GM10847 (cell line): Measurements from ENCODE around the gene ACACB.

Source experiments
- POLR2A ChIP-seq: IDR thresholded peaks from 2 replicates; pipeline ENCODE4 v1.6.1; 2011; ENCODE audit not compliant: insufficient read length; ENCODE audit errors: extremely low read depth

ACACB gene

DNA sequence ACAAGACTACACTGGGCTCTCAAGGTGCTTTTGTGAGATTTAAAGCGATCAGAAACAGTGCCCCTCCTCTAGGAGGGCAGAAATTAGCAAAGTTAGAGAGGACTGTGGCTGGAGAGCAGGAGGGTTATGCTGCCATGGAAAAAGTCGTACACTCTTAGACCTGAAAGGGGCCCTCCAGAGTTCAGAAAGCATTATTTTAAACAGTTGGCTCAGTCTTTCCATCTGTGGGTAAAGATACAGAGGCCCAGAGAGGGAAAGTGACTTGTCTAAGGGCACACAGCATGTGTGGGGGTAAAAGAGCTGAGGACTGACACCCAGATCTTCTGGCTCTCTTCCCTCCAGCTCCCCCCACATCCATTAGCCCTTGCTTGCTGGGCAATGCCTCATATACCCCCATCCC, 145.6 kb downstream of the ACACB start:
- TF ChIP-seq POLR2A: no peak

DNA sequence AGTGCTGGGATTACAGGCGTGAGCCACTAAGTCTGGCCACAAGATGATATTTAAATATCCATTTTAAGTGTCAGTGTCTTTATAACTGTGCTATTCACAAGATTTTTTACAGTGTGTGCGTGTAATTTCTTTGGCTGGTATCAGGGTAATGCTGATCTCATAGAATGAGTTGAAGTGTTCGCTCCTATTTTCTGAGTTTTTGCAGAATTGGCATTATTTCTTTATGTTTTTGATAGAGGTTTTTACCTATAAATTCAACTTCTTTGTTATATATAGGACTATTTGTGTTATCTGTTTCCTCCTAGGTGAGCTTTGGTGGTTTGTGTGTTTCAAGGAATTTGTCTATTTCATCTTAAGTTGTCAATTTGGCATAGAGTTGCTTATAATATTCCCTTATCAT, 147.1 kb downstream of the ACACB start:
- TF ChIP-seq POLR2A: no peak

DNA sequence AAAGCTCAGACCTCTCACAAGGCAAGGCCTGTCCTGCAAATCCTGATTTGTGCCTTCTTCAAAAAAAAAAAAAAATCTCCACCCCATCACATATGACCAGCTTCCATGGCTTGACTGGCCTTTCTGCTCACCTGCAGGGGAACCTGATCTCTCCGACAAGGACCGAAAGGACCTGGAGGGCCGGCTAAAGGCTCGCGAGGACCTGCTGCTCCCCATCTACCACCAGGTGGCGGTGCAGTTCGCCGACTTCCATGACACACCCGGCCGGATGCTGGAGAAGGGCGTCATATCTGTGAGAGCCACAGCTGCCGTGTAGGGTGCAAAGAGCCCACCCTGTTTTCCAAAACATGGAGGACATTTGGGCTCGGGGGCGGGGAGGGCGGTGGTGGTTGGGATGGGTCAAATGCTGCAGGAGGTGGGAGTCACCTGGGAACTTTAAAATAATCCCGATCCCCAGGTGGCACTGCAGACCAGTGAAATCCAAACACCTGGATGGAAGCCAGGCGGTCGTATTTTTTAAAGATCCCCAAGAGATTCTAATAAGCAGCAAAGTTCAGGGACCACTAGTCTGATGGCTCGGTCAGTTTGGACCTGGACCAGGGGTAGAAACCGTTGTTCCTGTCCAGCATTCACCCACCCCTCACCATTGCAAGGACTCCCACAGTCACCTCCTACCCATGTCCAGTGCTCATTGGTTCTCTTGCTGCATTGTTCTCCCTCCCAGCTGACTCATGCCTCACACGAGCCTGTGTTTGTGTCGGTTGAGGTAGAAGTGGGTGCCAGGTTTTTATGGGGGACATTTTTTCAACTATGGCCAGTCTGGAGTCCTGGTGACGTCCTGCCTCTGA, 147.9 kb downstream of the ACACB start:
- no peak for TF ChIP-seq POLR2A

DNA sequence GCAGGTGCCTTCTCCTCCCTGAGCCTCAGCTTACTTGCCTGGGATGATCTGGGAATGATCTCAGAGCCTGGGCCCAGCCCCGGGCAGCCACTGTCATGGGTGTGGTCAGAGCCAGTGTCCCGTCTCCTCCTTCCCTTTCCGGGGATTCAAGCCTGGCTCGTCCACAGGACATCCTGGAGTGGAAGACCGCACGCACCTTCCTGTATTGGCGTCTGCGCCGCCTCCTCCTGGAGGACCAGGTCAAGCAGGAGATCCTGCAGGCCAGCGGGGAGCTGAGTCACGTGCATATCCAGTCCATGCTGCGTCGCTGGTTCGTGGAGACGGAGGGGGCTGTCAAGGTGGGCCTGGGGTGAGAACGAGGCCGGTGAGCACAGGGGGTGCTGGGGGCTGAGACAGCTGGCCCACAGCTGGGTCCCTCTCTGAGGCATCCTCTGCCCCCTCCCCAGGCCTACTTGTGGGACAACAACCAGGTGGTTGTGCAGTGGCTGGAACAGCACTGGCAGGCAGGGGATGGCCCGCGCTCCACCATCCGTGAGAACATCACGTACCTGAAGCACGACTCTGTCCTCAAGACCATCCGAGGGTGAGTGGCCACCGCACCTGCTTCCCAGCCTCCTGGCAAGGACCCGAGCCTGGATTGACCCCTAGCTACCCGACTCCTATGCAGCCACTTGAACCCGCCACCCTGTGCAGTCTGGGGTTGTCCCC, 148.7 kb downstream of the ACACB start:
- no peak for TF ChIP-seq POLR2A

DNA sequence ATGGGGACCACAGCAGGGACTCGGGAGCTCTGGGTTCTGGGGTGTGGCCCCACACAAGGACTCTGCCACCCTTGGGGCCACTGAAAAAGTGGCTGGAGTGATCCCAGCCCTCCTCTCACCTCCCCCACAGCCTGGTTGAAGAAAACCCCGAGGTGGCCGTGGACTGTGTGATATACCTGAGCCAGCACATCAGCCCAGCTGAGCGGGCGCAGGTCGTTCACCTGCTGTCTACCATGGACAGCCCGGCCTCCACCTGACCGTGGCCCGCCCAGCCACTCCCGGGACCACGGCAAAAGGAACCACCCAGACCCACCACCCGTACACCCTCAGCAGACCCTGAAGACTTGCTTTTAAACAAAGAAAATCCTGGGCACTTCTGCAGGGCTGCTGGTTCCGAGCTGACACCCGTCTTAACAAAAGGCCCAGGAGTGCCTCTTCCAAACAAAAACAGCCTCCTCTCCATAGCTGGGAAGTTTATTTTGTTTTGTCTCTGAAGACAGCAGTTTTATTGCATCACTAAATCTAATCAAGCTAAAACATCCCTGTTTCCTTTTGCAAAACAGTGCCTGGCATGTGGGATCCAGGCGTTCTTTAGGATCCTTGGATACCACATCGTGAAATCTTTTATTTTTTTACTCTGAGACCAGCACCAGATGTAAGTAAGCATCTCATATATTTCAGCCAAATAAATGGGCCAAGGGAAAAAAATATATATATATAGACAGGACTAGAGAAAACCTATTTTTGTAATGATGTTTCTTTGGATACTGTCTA, 149.9 kb downstream of the ACACB start:
- TF ChIP-seq POLR2A: no peak

DNA sequence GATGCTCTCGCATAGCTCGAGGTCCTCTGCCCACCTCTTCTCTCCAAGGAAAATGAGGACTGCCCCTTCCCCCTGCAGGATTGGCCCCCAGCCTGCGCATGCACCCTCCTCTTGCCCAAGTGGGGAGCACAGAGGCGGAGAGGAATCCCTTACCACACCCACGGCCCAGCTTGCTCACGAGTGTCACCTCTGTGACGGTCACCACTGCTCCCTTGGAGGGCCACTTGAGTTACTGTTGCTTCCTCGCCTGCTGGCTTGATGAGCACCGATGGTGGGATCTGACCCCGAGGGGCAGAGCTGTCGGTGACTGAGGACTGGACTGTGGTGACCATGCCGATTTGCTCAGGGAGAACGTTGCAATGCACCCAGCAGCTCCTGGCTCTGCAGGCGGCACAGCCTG, 151.0 kb downstream of the ACACB start:
- TF ChIP-seq POLR2A: no peak

DNA sequence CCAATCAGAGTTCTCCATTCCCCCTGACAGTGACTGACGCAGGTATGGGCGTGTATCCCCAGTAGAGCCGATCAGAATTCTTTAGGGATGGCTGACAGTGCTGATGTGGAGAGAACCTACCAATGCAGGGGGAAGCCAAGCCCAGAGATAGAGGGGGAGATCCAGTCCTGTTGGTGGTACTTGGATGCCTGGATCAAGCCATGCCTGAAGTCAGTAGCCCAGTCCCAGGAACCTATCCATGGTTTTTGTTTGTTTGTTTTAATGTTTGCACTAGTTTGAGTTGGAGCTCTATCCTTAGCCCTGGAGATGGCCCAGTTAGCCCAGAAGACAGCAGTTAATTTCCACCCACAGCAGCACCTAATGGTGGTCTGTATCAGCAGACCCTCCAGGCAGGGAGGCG, 152.5 kb downstream of the ACACB start:
- no peak for TF ChIP-seq POLR2A

DNA sequence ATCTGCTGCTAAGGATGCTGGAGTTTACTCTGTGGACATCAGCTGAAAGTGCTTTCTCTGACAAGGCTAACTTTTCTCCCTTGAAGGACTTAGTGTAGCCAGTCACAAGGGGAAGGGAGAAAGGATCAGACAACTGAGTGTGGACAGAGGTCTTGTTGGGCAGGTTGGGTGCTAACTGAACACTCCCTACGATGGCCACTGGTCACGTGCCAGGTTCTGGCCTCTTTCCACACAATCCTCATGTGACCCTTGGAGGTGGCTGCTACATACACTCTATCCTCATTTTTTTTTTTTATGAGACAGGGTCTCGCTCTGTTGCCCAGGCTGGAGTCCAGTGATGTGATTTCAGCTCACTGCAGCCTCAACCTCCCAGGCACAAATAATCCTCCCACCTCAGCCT, 153.0 kb downstream of the ACACB start:
- no peak for TF ChIP-seq POLR2A

DNA sequence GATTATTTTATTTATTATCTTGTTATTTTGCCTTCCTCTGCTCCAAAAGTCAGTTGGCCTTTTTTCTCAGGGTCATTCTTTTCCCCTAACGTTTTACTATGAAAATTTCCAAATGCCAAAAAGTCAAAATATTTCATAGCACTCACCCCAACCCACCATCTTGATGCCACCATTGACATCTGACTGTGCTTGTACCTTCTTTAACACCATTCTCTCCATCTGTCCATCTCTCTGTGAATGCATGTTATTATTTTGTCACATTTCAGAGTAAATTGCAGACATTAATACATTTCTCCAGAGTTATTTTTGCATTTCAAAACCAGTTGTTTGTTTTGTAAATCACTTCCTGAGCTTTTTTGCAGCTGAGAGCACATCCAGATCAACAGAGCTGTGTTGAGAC, 154.1 kb downstream of the ACACB start:
- TF ChIP-seq POLR2A: no peak

DNA sequence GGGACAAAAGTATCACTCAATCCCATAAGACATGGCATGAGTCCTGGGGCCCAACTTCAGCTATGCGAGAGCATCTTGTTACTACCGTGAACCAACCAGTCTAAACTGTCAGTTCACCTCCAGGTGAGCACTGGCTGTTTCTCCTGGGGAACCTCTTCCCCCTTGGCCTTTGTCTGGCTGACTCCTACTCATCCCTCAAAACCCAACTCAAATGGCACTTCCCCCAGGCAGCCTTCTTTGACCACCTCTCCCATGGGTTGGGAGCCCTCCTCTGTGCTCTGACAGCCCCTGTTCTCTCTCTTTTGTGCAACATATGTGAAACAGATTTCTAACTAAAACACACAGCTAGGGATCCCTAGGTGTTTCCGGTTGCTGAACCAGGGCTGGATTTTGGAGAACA, 155.0 kb downstream of the ACACB start:
- no peak for TF ChIP-seq POLR2A

DNA sequence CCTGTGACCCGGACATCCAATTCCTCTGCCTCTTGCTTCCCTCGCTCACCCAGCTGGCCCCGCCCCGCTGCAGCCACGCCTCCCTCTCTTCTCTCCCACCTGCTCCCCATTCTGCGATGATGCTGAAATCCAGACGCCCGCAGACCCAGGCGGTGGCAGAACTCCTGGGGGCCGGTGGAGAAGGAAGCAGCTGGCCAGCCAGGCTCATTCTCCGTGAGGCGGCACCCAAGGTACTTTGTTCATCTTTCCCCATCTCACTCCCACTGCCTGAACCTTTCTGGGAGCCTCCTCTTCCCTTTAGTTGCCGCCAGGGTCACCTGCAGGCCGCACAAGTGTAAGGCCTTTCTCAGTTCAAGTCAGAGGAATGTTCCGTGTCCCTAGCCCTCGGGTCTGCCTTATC, 157.0 kb downstream of the ACACB start:
- TF ChIP-seq POLR2A: no peak

DNA sequence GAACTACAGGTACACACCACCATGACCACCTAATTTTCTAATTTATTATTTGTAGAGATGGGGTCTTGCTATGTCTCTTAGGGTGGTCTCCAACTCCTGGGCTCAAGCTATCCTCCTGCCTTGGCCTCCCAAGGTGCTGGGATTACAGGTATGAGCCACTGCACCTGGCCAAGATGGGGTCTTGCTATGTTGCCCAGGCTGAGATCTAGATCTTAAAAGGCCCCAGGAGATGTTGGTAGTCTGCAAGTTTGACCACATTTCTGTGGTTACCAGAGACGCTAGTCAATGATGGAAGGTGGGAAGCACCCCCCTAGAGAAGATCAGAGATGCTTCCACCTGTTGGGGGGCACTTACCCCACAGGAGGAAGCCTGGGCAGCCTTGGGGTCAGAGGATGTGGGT, 158.0 kb downstream of the ACACB start:
- no peak for TF ChIP-seq POLR2A

DNA sequence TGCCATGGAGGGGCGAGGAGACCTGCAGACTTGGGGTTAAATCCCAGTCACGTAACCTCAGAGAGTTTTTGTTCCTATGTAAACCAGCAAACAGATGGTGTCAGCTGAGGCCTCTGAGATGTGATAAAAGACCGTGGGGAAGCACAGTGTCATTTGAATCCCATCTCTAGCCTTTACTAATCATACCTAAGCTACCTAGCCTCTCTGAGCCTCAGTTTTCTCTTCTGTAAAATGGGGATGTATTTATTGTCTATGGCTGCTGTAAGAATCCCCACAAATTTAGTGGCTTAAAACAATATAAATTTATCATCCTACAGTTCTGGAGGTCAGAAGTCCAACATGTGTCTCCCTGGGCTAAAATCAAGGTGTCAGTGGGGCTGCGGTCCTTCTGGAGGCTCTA, 158.8 kb downstream of the ACACB start:
- TF ChIP-seq POLR2A: no peak

DNA sequence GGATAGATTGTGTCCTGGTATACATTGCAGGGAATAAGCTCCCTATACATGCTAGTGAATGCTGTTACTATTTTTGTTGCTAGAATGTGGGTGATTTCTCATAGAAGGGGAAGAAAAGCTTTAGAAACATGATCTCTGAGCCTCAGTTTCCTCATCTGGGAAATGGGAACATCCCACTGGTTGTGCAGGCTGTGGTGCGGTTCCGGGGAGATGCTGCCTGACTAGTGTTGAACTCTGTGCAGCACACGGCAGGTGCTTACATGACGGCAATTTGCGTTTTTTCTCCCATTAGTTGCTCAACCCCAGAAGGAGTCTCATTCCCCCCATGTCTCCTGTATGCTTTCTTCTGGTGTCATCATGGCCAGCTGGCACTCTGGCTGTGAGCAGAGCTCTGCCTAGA, 159.8 kb downstream of the ACACB start:
- no peak for TF ChIP-seq POLR2A

DNA sequence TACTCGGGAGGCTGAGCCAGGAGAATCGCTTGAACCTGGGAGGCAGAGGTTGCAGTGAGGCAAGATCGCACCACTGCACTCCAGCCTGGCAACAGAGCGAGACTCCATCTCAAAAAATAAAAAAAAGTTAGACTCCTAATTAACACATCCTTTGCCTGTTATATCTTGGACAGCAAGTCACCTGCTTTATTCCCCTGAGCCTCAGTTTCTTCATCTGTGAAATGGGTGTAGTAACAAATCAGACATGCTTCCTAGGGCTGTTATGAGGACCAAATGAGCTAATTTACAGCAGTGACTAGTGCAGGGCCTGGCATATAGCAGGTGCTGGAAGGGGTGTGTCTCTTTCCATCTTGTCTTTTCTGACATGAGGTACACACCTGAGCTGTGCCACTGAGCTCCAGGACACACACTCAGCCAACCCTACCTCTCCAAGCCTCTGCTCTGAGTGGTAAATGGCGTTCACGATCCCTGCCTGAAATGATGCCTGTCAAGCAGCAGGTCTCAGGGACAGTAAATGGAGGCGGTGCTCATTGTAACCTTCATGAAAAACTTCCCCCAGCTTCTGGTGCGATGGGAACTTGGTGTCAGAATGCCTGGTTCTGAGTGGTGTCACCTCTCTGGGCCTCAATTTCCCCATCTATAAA, 161.0 kb downstream of the ACACB start:
- no peak for TF ChIP-seq POLR2A

DNA sequence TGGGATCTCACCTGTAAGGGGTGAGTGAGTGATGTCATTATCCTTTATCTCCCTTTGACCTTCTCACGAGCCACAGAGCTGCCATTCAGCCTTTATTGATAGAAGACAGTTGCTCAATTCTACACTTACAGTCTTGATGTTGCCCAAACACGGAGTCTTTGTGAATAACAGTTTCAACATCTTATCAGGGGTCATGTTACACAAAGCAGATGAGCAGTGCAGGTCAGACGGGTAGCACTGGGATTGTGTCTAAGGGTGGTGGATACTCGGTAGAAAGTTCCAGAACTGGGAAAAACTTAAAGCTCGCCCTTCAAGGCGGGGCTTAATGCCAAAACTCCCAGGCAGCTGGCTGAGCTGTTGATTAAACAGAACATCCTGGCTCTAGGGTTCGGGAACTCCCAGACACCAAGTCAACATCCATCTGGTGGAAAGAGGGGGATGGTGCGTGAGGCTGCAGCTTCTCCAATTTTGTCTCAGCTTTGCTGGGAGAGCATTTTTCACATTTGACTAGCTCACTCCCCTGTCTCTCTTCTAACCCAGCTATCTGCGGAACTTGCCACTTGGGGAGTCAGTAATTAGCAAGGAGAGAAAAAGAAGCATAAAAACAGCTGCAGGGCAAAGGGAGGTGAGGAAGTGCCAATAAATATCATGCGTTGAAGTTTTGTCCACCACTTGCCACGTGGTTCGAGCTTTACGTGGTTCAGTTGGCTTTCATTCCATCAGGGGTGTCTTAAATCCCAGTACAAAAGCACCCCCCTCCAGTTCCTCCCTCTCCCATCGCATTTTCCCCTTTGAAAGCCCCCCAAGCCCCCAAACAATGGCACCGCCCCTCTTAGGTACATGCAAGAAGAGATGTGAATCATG, 161.7 kb downstream of the ACACB start:
- no peak for TF ChIP-seq POLR2A
